Activated CD8-positive, alpha-beta memory T cell treated with anti-CD3 and anti-CD28 coated beads for 4 hours (primary cell): ENCODE results near the gene YEATS2.
A peak's percentile ranks its signal among the peaks of the same experiment; 100 is the strongest.

ENCODE experiments used
- DNase-seq, 2 donors: peaks; one replicate each; pipeline ENCODE4 v3.0.0-alpha.2; 2020; ENCODE audit warnings: low read depth in 2 of 2

Gene YEATS2

GRCh38 chr3:183812761-183813445 lies 115.3 kb downstream of the YEATS2 start:
- DNase-seq, result no peak

- DNase-seq, result no peak
Measured at GRCh38 chr3:183814240-183814639, 116.6 kb downstream of the YEATS2 start.

GRCh38 chr3:183815563-183815940 lies 118.0 kb downstream of the YEATS2 start:
- DNase-seq, result no peak

- no peak for DNase-seq
Measured at GRCh38 chr3:183815951-183816475, 118.4 kb downstream of the YEATS2 start.

- no peak for DNase-seq
Measured at GRCh38 chr3:183816681-183817510, 119.3 kb downstream of the YEATS2 start.

- DNase-seq, result no peak
Measured at GRCh38 chr3:183817639-183818038, 120.0 kb downstream of the YEATS2 start.

- no peak for DNase-seq
Measured at GRCh38 chr3:183818041-183818620, 120.5 kb downstream of the YEATS2 start.

GRCh38 chr3:183818706-183819624 lies 121.4 kb downstream of the YEATS2 start:
- no peak for DNase-seq

GRCh38 chr3:183819831-183820230 lies 122.2 kb downstream of the YEATS2 start:
- DNase-seq, result no peak

- DNase-seq, result no peak
Measured at GRCh38 chr3:183822631-183823030, 125.0 kb downstream of the YEATS2 start.

GRCh38 chr3:183823963-183824362 lies 126.4 kb downstream of the YEATS2 start:
- DNase-seq, result no peak

- DNase-seq, result no peak
Measured at GRCh38 chr3:183824761-183825455, 127.3 kb downstream of the YEATS2 start.

- peak; percentile 7 to 26 for DNase-seq
Measured at GRCh38 chr3:183825456-183826161, 128.0 kb downstream of the YEATS2 start, which contains the start of gene MAP6D1. Gene MAP6D1, minus strand, starts transcription at chr3:183825577. Its CDS starts 30 bp downstream, at chr3:183825547.

- DNase-seq, result no peak
Measured at GRCh38 chr3:183826448-183827250, 129.1 kb downstream of the YEATS2 start.

GRCh38 chr3:183827809-183828537 lies 130.4 kb downstream of the YEATS2 start:
- DNase-seq, result no peak

GRCh38 chr3:183828538-183828870 lies 130.9 kb downstream of the YEATS2 start:
- DNase-seq, result no peak

- DNase-seq, result no peak
Measured at GRCh38 chr3:183829466-183829865, 131.9 kb downstream of the YEATS2 start.

GRCh38 chr3:183830187-183830586 lies 132.6 kb downstream of the YEATS2 start:
- no peak for DNase-seq

GRCh38 chr3:183833516-183833915 lies 135.9 kb downstream of the YEATS2 start:
- no peak for DNase-seq
